ENCODE measurements around the gene TMEM198.

TMEM198 gene

DNA sequence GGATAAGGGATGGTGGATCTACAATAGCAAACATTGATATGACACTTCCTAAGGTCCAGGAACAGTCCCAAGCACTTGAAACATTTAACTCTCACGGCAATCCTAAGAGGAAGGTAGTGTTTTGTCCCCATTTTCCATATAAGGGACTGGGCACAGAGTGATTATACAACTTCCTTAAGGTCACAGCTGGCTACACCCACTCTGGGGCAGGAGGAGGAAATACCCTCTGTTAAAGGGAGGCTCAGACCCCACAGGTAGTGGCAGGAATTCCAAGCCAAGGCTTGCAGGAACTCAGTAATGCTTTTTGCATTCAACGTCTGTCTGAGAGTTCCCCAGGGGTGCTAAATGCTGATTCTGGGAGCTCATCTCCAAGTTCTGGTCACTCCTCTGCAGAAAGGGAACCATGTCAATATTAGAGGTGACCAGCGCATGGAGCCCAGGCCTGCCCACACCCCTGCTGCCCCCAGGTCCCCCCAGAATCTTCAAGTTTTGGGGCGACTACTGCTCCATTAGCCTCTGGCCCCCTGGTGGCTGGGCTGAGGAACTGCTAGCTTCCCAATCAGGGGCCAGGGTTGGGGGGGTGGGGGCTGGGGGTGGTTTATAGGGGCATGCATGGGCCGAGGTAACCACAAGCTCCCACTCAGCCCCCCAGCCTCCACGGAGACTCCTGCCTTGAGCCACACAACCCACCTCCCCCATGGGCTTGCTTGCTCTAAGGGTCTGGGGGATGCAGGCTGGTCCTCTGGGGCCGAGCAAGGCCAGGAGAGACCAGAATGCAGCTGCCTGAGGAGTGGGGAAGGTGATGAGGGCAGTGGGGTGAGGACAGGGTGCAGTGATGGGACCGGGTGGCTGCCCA is 16.4 kb downstream of the TMEM198 start:
- FAIRE-seq = no peak
- peak; percentile 65 for DNase-seq (ENCODE audit: insufficient read length, low spot score)

DNA sequence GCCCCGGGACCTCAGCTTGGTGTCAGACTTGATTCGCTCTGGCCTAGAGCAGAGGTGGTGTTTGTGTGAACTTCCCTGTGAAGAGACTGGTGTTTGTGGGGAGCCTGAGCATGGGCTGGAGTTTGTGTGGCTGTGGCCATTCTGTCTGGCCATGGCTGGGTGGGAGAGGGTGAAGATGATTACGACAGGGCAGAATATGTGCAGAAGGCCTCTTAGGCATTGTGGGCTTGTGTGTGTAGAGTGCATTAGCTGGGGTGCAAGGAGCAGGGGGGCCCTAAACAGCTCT is 17.0 kb downstream of the TMEM198 start:
- FAIRE-seq = no peak

DNA sequence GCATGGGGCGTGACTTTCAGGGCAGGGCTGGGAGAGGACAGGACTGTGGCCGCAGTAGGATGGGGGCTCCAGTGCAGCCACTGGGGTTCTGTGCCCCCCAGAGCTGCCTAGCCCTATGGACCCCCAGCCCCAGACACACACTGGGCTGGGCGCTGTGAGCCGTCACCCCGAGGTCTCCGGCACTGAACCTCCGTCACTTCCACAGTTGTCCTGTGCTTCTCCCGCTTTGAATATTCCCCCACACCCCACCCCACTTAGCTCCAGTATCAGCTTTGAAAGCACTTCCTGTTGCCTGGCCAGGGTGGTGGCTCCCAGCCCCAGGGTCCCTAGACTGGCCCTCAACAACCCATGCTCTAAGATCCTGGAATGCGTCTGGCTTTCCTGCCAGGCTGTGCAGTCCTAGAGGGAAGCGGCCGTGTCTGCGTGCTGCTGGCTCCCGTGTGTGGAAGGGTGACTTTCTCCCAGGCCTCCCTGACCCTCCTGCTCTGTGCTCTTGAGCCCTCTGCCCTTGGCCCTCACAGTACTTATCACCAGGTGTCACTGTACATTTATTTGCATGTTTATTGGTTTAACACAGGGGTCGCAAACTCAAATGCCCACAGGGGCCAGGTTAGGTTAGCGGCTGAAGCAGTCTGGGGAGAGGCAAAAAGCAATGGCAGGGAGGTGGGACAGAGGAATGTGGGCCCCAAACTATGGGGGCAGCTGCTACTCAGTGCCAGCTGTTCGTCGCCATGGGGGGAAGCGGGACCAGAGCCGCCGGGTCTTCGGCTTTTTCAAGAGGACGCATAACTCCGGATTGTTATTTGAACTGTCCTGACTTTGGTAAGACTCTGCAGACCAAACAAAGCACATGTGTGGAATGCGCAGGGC is 17.6 kb downstream of the TMEM198 start:
- DNase-seq (ENCODE audit: insufficient read length, low spot score) = no peak
- no peak for FAIRE-seq

More for the DNA sequence above, 17.0 kb downstream of the TMEM198 start:
- no peak for DNase-seq (ENCODE audit: insufficient read length, low spot score)

DNA sequence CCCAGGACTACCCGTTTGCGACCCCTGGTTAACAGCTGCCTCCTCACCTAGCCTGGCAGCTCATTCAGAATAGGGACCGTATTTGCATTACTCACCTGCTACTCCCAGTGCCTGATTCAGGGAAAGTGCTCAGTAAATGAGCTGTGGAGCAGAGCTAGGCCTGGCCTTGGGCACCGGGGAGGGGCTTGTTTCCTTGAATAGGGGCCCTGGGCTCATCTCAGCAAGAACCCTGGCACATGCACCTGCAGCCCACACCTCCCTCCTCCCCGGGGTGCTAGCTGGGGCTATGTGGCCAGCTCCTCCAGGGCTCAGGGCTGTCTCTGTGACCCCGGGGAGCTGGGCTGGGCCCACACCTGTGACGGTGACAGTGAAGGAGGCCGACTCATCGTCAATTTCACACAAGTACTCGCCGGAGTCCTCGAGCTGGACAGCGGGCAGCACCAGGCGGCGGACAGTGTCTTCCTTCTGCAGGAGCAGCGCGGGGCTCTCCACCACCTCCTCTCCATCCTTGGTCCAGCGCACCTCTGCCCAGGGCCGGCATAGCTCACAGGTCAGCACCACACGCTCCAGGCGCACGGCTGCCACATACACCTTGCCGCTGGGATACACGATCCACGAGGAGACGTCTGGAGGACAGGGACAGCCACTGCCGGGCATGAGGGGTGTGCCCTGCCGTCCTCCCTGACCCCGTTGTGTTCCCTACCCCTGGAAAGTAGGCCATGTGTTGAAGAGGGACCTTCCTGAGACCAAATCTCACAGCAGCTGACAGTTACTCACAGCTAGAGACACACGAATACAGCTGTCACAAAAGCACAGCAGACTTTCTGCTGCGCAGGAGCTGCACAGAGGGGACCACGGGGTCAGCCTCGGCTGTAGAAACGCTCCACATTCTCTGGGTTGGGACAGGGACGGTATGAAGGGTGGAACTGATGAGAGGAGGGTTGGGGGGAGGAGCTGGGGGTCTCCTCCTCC is 18.5 kb downstream of the TMEM198 start:
- FAIRE-seq = no peak
- no peak for DNase-seq (ENCODE audit: insufficient read length, low spot score)

DNA sequence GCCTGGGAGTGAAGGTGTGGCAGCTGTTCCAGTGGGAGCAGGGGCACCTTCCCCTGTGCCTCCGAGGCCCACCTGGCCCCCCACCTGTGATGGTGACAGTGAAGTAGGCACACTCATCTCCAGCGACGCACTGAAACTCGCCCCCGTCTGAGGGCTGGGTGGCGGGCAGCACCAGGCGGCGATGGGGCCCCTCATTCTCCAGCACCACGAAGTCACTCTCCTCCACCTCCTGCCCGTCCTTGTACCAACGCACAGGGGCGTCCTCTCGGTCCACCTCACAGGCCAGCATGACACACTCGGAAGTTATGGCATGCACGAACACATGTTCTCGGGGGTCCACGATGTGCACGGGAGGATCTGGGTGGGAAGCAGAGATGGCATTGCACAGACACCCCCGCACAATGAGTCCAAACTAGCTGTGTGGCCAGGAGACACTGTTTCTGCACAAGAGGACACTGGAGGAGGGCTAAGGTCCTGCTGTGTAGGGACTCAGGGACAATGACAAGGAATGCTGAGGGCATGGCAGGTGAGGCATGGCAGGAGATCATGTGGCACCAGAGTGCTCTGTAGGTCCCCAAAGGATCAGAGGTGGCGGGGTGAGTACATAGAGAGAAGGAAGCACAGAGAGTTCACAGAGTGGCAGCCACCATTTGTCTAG is 19.6 kb downstream of the TMEM198 start:
- DNase-seq (ENCODE audit: insufficient read length, low spot score) (no peak), FAIRE-seq (no peak)

DNA sequence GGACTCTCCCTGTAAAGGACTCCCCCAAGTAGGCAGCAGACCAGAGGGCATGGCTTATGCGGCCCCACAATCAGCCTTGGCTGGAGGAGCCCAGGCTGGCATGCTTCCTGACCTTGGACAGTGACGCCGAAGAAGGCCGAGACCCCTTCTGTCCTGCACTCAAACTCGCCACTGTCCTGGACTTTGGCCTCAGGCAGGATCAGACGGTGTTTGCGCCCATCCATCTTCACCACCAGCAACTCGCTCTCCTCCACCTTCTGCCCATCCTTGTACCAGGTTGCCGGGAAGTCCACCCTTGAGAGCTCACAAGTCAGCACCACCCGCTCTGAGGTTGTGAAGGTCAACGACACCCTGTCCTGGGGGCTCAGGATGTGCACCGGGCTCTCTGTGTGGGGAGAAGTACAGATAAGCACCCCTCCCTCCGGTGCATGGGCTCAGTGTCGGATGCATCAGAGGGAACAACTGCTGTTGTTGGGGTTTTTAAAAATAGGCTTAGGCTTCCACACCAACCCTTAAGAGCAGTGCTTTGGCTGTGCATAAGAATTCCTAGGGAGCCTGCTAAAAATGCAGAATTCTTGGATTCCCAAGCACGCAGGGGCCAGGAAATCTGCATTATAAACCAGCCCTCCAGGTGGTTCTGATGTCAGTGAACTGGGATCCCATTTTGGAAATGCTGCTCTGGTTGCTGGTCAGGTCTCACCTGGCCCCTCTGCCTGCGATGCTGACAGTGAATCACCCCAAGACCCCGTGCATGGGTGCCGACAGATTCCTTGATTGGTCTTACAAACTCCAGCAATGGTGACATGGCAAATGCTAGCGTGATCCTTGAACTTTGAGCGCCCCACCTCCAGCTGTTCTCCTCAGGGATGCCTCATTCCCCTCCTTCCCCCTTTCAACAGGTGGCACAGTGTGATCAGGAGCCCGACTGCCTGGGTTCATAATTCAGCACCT is 21.6 kb downstream of the TMEM198 start:
- FAIRE-seq = no peak
- DNase-seq (ENCODE audit: insufficient read length, low spot score) = no peak

DNA sequence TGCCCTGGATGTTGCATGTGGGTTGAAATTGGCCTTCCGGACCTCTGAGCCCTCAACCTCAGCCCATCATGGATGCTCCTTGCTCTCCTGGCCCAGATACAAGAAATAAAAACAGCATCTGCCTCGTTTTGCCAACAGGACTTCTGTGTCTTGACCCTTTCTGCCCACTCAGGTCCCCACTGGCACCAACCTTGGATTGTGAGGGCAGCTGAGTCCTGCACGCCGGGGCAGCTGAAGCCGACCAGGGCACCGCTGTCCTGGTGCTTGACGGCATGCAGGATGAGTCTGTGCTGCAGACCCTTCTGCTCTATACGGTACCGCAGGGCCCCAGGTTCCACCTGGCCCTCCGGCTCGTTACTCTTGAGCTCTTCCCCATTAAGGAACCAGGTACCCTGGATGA is 22.8 kb downstream of the TMEM198 start:
- FAIRE-seq (no peak), DNase-seq (ENCODE audit: insufficient read length, low spot score) (no peak)

DNA sequence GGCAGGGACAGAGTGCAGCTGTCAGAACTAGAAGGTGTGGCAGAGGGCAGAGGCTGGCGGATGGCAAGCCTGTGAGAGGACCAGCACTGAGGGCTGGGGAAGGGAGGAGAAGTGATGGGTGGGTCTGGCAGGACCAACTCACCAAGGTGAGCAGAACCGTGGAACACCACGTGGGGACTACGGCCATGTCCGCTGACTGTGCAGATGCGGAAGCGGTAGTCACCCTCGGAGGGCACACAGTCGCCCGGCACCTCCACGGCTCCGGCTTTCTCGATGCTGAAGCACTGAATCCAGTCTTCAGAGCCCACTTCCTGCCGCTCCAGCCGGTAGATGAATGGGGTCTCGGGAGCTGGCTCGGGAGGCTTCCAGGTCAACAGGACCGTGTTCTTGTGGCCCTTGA is 23.3 kb downstream of the TMEM198 start:
- DNase-seq (ENCODE audit: insufficient read length, low spot score) (no peak), FAIRE-seq (no peak)

DNA sequence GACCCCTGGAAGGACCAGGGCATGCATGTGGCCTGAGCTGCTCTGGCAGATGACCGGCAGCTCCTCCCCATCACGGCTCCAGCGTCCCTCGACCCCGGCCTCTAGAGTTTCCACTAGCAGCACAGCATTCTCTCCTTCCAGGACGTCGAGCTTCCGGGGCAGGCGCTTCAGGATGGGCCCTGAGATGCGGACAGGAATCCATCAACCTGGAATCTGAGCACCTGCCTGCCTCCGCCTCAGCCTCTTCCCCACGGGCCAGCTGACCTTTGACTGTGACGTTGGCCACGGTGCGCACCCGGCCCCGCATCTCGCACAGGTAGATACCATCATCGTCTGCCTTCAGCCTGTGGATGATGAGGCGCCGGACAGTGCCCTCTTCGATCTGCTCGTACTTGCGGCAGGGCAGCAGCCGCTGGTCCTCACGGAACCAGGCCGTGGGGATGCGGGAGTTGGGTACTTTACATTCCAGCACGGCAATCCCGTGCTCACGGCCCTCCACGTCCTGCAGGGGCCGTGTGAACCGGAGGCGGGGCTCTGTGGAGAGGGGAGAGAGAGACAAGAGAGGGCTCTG is 24.0 kb downstream of the TMEM198 start:
- DNase-seq (ENCODE audit: insufficient read length, low spot score) (no peak), FAIRE-seq (no peak)

DNA sequence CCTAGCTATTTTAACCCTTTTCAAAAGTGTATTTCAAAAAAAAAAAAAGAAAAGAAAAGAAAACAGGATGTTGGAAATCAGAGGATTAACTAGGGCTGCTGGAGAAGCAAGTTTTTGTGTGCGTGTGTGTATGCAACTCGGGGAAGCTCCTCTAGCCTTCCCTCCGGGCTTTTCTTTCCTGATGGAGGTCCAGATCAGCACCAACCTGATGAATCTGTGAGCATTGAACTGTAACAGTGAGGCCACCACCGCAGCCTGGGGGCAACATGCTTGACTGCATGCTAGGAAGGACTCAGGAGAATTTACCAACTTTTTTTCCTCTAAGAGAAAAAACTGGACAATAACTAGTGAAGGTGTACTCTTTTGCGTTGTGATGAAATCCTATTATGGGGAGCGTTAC is 25.2 kb downstream of the TMEM198 start:
- no peak for DNase-seq (ENCODE audit: insufficient read length, low spot score)
- no peak for FAIRE-seq

DNA sequence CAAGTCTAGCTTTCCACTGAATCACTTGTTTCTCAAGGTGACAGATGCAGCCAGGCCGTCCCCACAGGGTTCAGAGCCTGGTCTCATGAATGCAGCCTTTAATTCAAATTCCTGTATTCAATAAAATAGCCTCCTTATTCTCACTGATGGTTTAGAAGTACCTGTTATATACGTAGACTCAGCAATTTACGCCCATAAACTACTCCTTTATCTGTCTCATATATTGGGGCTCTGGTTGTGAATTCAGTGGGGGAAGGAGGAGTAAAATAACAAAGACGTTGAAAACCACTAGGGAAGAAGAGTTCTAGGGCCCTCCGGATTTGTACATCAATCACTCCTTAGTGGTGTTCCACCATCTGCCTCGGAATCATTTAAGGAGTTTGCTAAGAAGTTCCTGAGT is 25.8 kb downstream of the TMEM198 start:
- FAIRE-seq = no peak
- DNase-seq (ENCODE audit: insufficient read length, low spot score) = no peak

DNA sequence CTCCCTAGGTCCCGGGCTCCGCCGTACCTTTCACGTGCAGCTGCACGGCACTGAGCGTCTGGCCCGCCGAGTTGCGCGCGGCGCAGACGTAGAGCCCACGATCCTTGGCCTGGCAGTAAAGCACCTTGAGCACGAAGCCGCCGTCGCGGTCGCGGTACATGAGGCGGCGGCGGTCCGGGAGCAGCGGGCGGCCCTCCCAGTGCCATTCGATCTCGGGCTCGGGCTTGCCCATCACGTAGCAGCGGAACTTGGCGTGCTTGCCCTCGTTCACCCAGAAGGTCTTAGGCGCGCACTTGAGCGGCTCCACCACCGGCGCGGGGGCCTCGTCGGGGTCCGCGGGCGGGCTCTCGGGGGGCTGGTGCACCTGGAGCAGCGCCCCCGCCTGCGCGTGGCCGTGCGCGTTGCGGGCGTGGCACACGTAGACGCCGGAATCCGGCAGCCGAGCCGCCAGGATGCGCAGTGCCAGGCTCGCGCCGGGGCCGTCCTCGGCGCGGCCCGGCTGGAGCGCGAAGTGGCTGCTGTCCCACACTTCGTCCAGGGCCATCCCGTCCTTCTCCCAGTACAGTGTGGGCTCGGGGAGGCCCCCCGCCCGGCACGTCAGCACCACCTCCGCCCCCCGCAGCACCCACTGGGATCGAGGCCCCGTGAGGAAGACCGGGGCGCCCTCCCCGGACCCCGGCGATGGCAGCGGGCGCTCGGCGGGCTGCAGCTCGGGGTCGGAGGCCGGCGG is 26.5 kb downstream of the TMEM198 start:
- DNase-seq (ENCODE audit: insufficient read length, low spot score) (no peak), FAIRE-seq (no peak)

DNA sequence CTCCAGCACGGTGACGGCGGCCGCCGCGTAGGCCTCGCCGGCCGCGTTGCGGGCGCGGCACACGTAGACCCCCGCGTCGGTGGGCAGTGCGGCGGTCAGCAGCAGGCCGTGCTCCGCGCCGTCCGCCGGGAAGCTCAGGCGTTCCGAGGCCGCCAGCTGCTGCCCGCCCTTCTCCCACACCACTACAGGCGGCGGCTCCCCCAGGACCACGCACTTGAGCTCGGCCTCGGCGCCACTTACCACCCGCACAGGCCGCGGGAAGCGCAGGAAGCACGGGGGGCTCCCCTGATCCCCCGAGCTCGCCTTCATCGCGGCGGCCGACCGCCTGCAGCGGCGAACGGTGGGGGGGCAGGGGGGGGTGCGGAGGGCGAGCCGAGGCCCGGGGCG is 27.1 kb downstream of the TMEM198 start:
- FAIRE-seq (no peak), DNase-seq (ENCODE audit: insufficient read length, low spot score) (no peak)

DNA sequence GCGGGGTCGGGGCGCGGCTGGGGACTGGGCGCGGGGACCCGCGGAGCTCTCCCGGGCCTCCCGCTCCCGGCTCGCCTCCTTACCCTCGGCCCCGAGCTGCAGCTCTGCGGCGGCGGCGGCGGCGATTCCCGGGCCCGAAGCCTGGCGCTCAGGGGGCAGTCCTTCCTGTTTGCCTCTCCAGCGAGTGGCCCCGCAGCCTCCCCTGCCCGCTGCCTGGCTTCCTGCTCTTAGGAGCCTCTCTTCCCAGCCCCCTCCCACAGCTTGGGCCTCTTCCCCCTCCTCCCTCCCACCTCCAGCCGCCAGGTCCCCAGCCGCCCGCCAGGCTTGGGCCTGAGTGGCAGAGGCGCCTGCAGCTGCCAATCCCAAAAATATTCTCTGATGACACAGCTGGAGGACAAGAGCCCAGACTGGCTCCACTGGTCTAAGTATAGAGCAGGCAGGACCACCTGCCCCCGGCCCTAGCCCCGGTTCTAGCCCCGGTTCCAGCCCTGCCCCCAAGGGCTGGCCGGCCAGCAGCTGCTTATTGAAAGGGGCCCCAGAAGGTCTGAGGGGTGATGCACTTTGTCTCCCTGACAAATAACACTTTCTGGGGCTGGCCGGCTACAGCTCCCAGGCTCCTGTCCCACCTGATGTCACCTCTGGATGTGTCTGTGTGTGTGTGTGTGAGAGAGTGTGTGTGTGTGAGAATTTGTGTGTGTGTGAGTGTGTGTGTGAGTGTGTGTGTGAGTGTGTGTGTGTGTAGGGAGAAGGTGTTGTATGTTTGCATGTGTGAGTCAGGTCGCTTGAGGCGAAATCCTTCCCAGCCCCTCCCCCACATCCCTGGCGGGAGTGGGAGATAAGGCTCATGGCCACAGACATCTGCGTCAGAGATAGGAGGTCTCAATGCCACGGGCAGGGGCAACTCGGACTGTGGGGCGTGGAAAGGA is 27.7 kb downstream of the TMEM198 start, which contains the start of gene OBSL1:
Gene OBSL1, minus strand, starts transcription at position 229 of the 926 bp plus-strand sequence. CDS start 307 bp downstream, outside the sequence.
- DNase-seq (ENCODE audit: insufficient read length, low spot score) = no peak
- FAIRE-seq = no peak

DNA sequence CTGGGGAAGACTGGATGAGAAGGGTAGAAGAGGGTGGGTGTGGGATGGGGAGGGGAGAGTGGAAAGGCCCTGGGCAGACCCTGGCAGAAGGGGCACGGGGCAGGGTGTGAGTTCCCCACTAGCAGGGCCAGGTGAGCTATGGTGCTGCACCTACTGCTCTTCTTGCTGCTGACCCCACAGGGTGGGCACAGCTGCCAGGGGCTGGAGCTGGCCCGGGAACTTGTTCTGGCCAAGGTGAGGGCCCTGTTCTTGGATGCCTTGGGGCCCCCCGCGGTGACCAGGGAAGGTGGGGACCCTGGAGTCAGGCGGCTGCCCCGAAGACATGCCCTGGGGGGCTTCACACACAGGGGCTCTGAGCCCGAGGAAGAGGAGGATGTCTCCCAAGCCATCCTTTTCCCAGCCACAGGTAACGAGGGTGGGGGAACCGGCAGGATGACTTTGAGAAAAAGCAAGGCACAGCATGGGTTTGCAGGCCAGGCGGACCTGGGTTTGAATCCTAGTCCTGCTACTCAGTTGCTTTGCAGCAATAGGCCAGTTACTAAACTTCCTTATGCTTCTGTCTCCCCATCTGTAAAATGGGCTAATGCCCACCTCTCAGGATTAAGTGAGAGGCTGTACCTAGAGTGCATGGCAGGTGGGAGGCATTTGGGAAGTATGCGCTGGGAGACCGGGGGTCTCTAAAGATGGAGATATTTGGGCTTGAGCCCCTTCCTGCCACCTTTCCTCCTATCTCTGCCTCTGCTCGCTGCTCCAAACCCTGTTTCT is 28.6 kb downstream of the TMEM198 start, which contains the start of gene INHA:
Gene INHA, plus strand, starts transcription at position 74 of the 765 bp plus-strand sequence. Its CDS starts 65 bp downstream, at position 139.
- no peak for FAIRE-seq
- no peak for DNase-seq (ENCODE audit: insufficient read length, low spot score)

DNA sequence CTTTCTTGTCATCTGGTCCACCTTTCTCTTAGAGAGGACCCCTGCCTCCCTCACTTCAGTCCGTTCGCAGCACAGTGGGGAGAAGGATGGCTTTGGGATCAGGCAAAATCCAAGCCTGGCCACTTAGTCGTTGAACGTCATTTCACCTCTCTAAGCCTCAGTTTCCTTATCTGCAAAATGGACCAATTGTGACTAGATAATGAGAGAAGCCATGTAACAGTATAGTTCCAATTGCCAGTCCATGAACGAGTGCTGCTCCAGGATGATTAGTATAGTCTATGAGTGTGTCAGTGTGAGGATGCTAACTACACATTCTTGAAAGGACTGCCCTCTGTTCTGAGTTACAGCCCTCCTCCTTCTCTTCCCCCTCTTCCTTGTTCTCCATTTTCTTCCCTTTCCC is 29.3 kb downstream of the TMEM198 start:
- no peak for DNase-seq (ENCODE audit: insufficient read length, low spot score)
- FAIRE-seq = no peak
